RWPE2 (cell line): ENCODE data around the gene CHMP6.
A peak's percentile ranks its signal among the peaks of the same experiment; 100 is the strongest.

ENCODE experiments used
- ATAC-seq: fragments of 200-7000 bp; cut with Tn5 transposase; 3 replicates; pipeline ENCODE4 v1.9.1; 2021; ENCODE audit warnings: low read depth
- DNase-seq: peaks from one replicate; pipeline ENCODE4 v3.0.0-alpha.2; 2020; ENCODE audit warnings: low spot score
- H3K27ac ChIP-seq: fragments of 450-650 bp; 2 replicates; pipeline ENCODE4 v1.5.1; 2017; ENCODE audit warnings: mild to moderate bottlenecking; ENCODE audit not compliant: poor library complexity, severe bottlenecking
- H3K27me3 ChIP-seq: fragments of 250-450 bp; sonication (Bioruptor Pico); 2 replicates; pipeline ENCODE4 v1.5.1; 2021; ENCODE audit warnings: mild to moderate bottlenecking, moderate library complexity; ENCODE audit not compliant: insufficient read depth, poor library complexity, severe bottlenecking
- H3K36me3 ChIP-seq: fragments of 250-450 bp; sonication (Bioruptor Pico); 2 replicates; pipeline ENCODE4 v1.5.1; 2020; ENCODE audit warnings: low read depth, mild to moderate bottlenecking, moderate library complexity
- H3K4me1 ChIP-seq: fragments of 250-450 bp; sonication (Bioruptor Pico); 2 replicates; pipeline ENCODE4 v1.5.1; 2021; ENCODE audit warnings: mild to moderate bottlenecking, moderate library complexity; ENCODE audit not compliant: insufficient read depth, poor library complexity, severe bottlenecking
- H3K4me3 ChIP-seq: fragments of 250-450 bp; sonication (Bioruptor Pico); 2 replicates; pipeline ENCODE4 v1.5.1; 2021; ENCODE audit warnings: mild to moderate bottlenecking, moderate library complexity; ENCODE audit not compliant: severe bottlenecking
- H3K9me3 ChIP-seq: fragments of 250-450 bp; sonication (Bioruptor Pico); 2 replicates; pipeline ENCODE4 v1.5.1; 2021; ENCODE audit warnings: mild to moderate bottlenecking, moderate library complexity; ENCODE audit not compliant: severe bottlenecking
- CTCF ChIP-seq: fragments of 450-650 bp; IDR thresholded peaks from one replicate; pipeline ENCODE4 v1.5.1; 2017; ENCODE audit warnings: mild to moderate bottlenecking, moderate library complexity; ENCODE audit not compliant: poor library complexity, severe bottlenecking

Gene CHMP6

GRCh38 chr17:80991645-80992076 is at the start of gene CHMP6:
CHMP6 (plus strand) TSS chr17:80991841; CDS start chr17:80991919, 78 bp downstream.
- Histone ChIP-seq H3K9me3 (no peaks in the 10 kb centered on the region), H3K4me1 (no peaks in the 10 kb centered on the region), H3K27ac (peak within 1 kb of the TSS; percentile 48), H3K36me3 (peaks cover 13% of the 10 kb centered on the region), H3K27me3 (no peaks in the 10 kb centered on the region), H3K4me3 (peak within 1 kb of the TSS; percentile 96)
- no peak for DNase-seq
- peak; percentile 25 for TF ChIP-seq CTCF
- peak; percentile 21; the same call in 2 of the 3 replicates for ATAC-seq

- ATAC-seq (0 out of 3 replicates have a peak, but pooled peaks have one; percentile 33), DNase-seq (peak; percentile 54)
- Histone ChIP-seq H3K4me3 (no peak overlapping the region), H3K36me3 (peaks cover 29% of the 10 kb centered on the region), H3K27me3 (no peaks in the 10 kb centered on the region), H3K27ac (no peak overlapping the region), H3K9me3 (no peaks in the 10 kb centered on the region), H3K4me1 (no peaks in the 10 kb centered on the region)
- no peak for TF ChIP-seq CTCF
Measured at GRCh38 chr17:80942423-80943345, 49.0 kb upstream of the CHMP6 start.

- ATAC-seq = no peak
- Histone ChIP-seq H3K27ac (no peak overlapping the region), H3K4me3 (no peak overlapping the region), H3K36me3 (peaks cover 28% of the 10 kb centered on the region), H3K9me3 (no peaks in the 10 kb centered on the region), H3K4me1 (no peaks in the 10 kb centered on the region), H3K27me3 (no peaks in the 10 kb centered on the region)
- TF ChIP-seq CTCF = no peak
- peak; percentile 44 for DNase-seq
Measured at GRCh38 chr17:80943346-80944145, 48.1 kb upstream of the CHMP6 start.

- no peak for TF ChIP-seq CTCF
- H3K9me3 ChIP-seq = no peaks in the 10 kb centered on the region
- H3K4me3 ChIP-seq = no peak overlapping the region
- no peaks in the 10 kb centered on the region for H3K4me1 ChIP-seq
- no peak for DNase-seq
- no peak for ATAC-seq
- no peaks in the 10 kb centered on the region for H3K27me3 ChIP-seq
- H3K36me3 ChIP-seq = peaks cover 21% of the 10 kb centered on the region
- no peak overlapping the region for H3K27ac ChIP-seq
Measured at GRCh38 chr17:80944326-80944725, 47.3 kb upstream of the CHMP6 start.
